Activated CD8-positive, alpha-beta memory T cell treated with anti-CD3 and anti-CD28 coated beads, Interleukin-2, amount 50 U/mL, for 1 hour (primary cell): ENCODE results near the gene HOXA11.

Experiments
- DNase-seq: peaks from one replicate; pipeline ENCODE4 v3.0.0-alpha.2; 2020; ENCODE audit errors: extremely low read depth

HOXA11 gene

GRCh38 chr7:27180431-27181420 is 4.3 kb downstream of the HOXA11 start:
- DNase-seq, result no peak

GRCh38 chr7:27179503-27180430 is 5.3 kb downstream of the HOXA11 start:
- no peak for DNase-seq

- no peak for DNase-seq
Observed at GRCh38 chr7:27179030-27179429, 6.0 kb downstream of the HOXA11 start.

- DNase-seq, result no peak
Observed at GRCh38 chr7:27178366-27178765, 6.7 kb downstream of the HOXA11 start.

- no peak for DNase-seq
Observed at GRCh38 chr7:27177795-27178320, 7.2 kb downstream of the HOXA11 start.

- DNase-seq, result no peak
Observed at GRCh38 chr7:27176962-27177794, 7.9 kb downstream of the HOXA11 start.

GRCh38 chr7:27176524-27176845 is 8.5 kb downstream of the HOXA11 start:
- no peak for DNase-seq

GRCh38 chr7:27175626-27176523 is 9.2 kb downstream of the HOXA11 start:
- no peak for DNase-seq

- DNase-seq, result no peak
Observed at GRCh38 chr7:27174874-27175625, 10.0 kb downstream of the HOXA11 start.

GRCh38 chr7:27173956-27174873 is 10.8 kb downstream of the HOXA11 start, which contains the start of gene HOXA10:
Gene HOXA10, minus strand, starts transcription at chr7:27174320. Its CDS starts 14 bp downstream, at chr7:27174306.
- DNase-seq, result no peak

GRCh38 chr7:27173511-27173955 is 11.5 kb downstream of the HOXA11 start:
- DNase-seq, result no peak

- no peak for DNase-seq
Observed at GRCh38 chr7:27172823-27173510, 12.1 kb downstream of the HOXA11 start.

- no peak for DNase-seq
Observed at GRCh38 chr7:27172315-27172774, 12.7 kb downstream of the HOXA11 start.

- no peak for DNase-seq
Observed at GRCh38 chr7:27171637-27172314, 13.3 kb downstream of the HOXA11 start.

- no peak for DNase-seq
Observed at GRCh38 chr7:27171325-27171636, 13.8 kb downstream of the HOXA11 start.

GRCh38 chr7:27170426-27171324 is 14.4 kb downstream of the HOXA11 start:
- DNase-seq, result no peak
